Neural cell (in vitro differentiated cells): Measurements from ENCODE around the gene ASIC4. TPM values are rescaled to one million over a fixed set of nuclear protein-coding genes. Genes with fewer than 3 reads are reported as not detected.

ENCODE experiments used
- H2AFZ ChIP-seq: fragments of 200-600, 300-800 bp; sonication (generic), shearing (Covaris generic); 2 replicates; pipeline ENCODE4 v1.6.0; 2014; ENCODE audit warnings: low read depth, mild to moderate bottlenecking, antibody characterized with exemption, low read length, moderate library complexity
- H3F3A ChIP-seq: fragments of 200-600 bp; shearing (Covaris generic); 2 replicates; pipeline ENCODE4 v1.6.1; 2016; ENCODE audit warnings: mild to moderate bottlenecking, moderate library complexity, mixed read lengths, antibody characterized with exemption, low read length; ENCODE audit not compliant: insufficient read depth, poor library complexity, severe bottlenecking
- H3K27ac ChIP-seq: fragments of 200-600, 300-800 bp; sonication (generic), shearing (Covaris generic); 2 replicates; pipeline ENCODE4 v1.5.1; 2014; ENCODE audit warnings: mild to moderate bottlenecking, low read length, moderate library complexity
- H3K27me3 ChIP-seq: fragments of 300-800, 200-600 bp; sonication (generic), shearing (Covaris generic); 2 replicates; pipeline ENCODE4 v1.6.0; 2014; ENCODE audit warnings: mild to moderate bottlenecking, low read depth, low read length, moderate library complexity; ENCODE audit not compliant: insufficient read depth
- H3K36me3 ChIP-seq: fragments of 300-800, 200-600 bp; sonication (generic), shearing (Covaris generic); 2 replicates; pipeline ENCODE4 v1.5.1; 2014; ENCODE audit warnings: mild to moderate bottlenecking, antibody characterized with exemption, low read length, moderate library complexity; ENCODE audit not compliant: insufficient read depth
- H3K4me2 ChIP-seq: fragments of 300-800, 200-600 bp; sonication (generic), shearing (Covaris generic); 2 replicates; pipeline ENCODE4 v1.6.0; 2014; ENCODE audit warnings: mild to moderate bottlenecking, low read length
- H3K4me3 ChIP-seq: fragments of 300-800, 200-600 bp; sonication (generic), shearing (Covaris generic); 2 replicates; pipeline ENCODE4 v1.5.1; 2014; ENCODE audit warnings: mild to moderate bottlenecking, low read length, moderate library complexity
- H3K79me2 ChIP-seq: fragments of 200-600 bp; shearing (Covaris generic); replicated peaks from 2 replicates; pipeline ENCODE4 v1.6.0; 2014; ENCODE audit warnings: mild to moderate bottlenecking, low read length, moderate library complexity; ENCODE audit not compliant: insufficient read depth
- H3K9ac ChIP-seq: fragments of 300-800, 200-600 bp; sonication (generic), shearing (Covaris generic); 2 replicates; pipeline ENCODE4 v1.6.1; 2016; ENCODE audit warnings: mild to moderate bottlenecking, low read length, mixed read lengths
- H3K9me2 ChIP-seq: fragments of 200-600 bp; shearing (Covaris generic); 2 replicates; pipeline ENCODE4 v1.6.1; 2016; ENCODE audit warnings: mild to moderate bottlenecking, low read length, mixed read lengths; ENCODE audit not compliant: insufficient read depth
- H3K9me3 ChIP-seq: fragments of 200-600, 300-800 bp; sonication (generic), shearing (Covaris generic); 2 replicates; pipeline ENCODE4 v1.6.1; 2016; ENCODE audit warnings: mild to moderate bottlenecking, mixed run types, low read length, moderate library complexity, mixed read lengths
- H4K20me1 ChIP-seq: fragments of 200-600 bp; shearing (Covaris generic); 2 replicates; pipeline ENCODE4 v1.6.1; 2016; ENCODE audit warnings: mild to moderate bottlenecking, mixed run types; ENCODE audit not compliant: insufficient read depth
- CTCF ChIP-seq: fragments of 450-650 bp; IDR thresholded peaks from 2 replicates; pipeline ENCODE4 v1.5.1; 2014; ENCODE audit warnings: antibody characterized with exemption, mild to moderate bottlenecking, moderate library complexity; ENCODE audit not compliant: poor library complexity, severe bottlenecking
- EP300 ChIP-seq: fragments of 450-650 bp; conservative IDR thresholded peaks from 2 replicates; pipeline ENCODE4 v1.6.1; 2014; ENCODE audit warnings: antibody characterized with exemption, mild to moderate bottlenecking, moderate library complexity; ENCODE audit not compliant: poor library complexity, severe bottlenecking
- EZH2 ChIP-seq: fragments of 200-600, 300-800 bp; shearing (Covaris generic), sonication (generic); IDR thresholded peaks from 2 replicates; pipeline ENCODE4 v1.6.1; 2014; ENCODE audit warnings: antibody characterized with exemption, low read length, borderline replicate concordance, mild to moderate bottlenecking; ENCODE audit not compliant: insufficient read depth, poor library complexity, severe bottlenecking
- MXI1 ChIP-seq: fragments of 450-650 bp; conservative IDR thresholded peaks from 2 replicates; pipeline ENCODE4 v1.6.1; 2014; ENCODE audit warnings: antibody characterized with exemption, mild to moderate bottlenecking; ENCODE audit not compliant: poor library complexity, severe bottlenecking
- POLR2AphosphoS5 ChIP-seq: IDR thresholded peaks from 2 replicates; pipeline ENCODE4 v1.6.1; 2012
- RAD21 ChIP-seq: fragments of 450-650 bp; conservative IDR thresholded peaks from 2 replicates; pipeline ENCODE4 v1.6.1; 2014; ENCODE audit warnings: antibody characterized with exemption, mild to moderate bottlenecking, moderate library complexity
- REST ChIP-seq: IDR thresholded peaks from 2 replicates; pipeline ENCODE4 v1.6.1; 2012; ENCODE audit warnings: borderline replicate concordance
- SMC3 ChIP-seq: fragments of 450-650 bp; conservative IDR thresholded peaks from 2 replicates; pipeline ENCODE4 v1.6.1; 2014; ENCODE audit warnings: antibody characterized with exemption, mild to moderate bottlenecking, moderate library complexity; ENCODE audit not compliant: poor library complexity
- TAF1 ChIP-seq: IDR thresholded peaks from 2 replicates; pipeline ENCODE4 v1.6.1; 2012; ENCODE audit warnings: low read depth
- polyA plus RNA-seq: library from polyadenylated mRNA; depleted of rRNA; stranded (reverse); fragments of >200 nt; gene quantifications from 2 replicates; pipeline ENCODE4 v1.2.3, GENCODE V29; 2014

Gene ASIC4
- polyA plus RNA-seq, 1 donor from 2014 or later: 2.7 TPM

GRCh38 chr2:219506153-219506801 lies 8.0 kb upstream of the ASIC4 start:
- no peaks in the 10 kb centered on the region for H3K9me2 ChIP-seq
- H3K9ac ChIP-seq: no peak overlapping the region
- no peak overlapping the region for H3K4me3 ChIP-seq
- no peak overlapping the region for H3K4me2 ChIP-seq
- H3K9me3 ChIP-seq: no peaks in the 10 kb centered on the region
- no peaks in the 10 kb centered on the region for H3K27me3 ChIP-seq
- H3K36me3 ChIP-seq: no peaks in the 10 kb centered on the region
- H3F3A ChIP-seq: no peaks in the 10 kb centered on the region
- H3K79me2 ChIP-seq: no peaks in the 10 kb centered on the region
- TF ChIP-seq SMC3: no peak
- no peak for TF ChIP-seq TAF1
- TF ChIP-seq RAD21: no peak
- no peak for TF ChIP-seq MXI1
- TF ChIP-seq REST: no peak
- TF ChIP-seq EZH2: no peak
- TF ChIP-seq EP300: no peak
- TF ChIP-seq POLR2AphosphoS5: no peak
- no peak for TF ChIP-seq CTCF
- no peaks in the 10 kb centered on the region for H4K20me1 ChIP-seq
- H3K27ac ChIP-seq: no peak overlapping the region
- H2AFZ ChIP-seq: no peak overlapping the region

- no peaks in the 10 kb centered on the region for H3K9me3 ChIP-seq
- TF ChIP-seq RAD21 (no peak), SMC3 (no peak), TAF1 (no peak), EP300 (no peak), POLR2AphosphoS5 (no peak), EZH2 (no peak), CTCF (no peak), MXI1 (no peak), REST (no peak)
- H3K36me3 ChIP-seq: no peaks in the 10 kb centered on the region
- no peak overlapping the region for H3K27ac ChIP-seq
- H3K4me3 ChIP-seq: no peak overlapping the region
- H3K9ac ChIP-seq: no peak overlapping the region
- H3K4me2 ChIP-seq: no peak overlapping the region
- no peaks in the 10 kb centered on the region for H3K9me2 ChIP-seq
- H4K20me1 ChIP-seq: no peaks in the 10 kb centered on the region
- no peak overlapping the region for H2AFZ ChIP-seq
- H3K27me3 ChIP-seq: no peaks in the 10 kb centered on the region
- H3K79me2 ChIP-seq: no peaks in the 10 kb centered on the region
- no peaks in the 10 kb centered on the region for H3F3A ChIP-seq
Measured at GRCh38 chr2:219506802-219507526, 7.3 kb upstream of the ASIC4 start.
